ENCODE measurements around the gene GALNT9. TPM values are rescaled to one million over a fixed set of nuclear protein-coding genes. Genes with fewer than 3 reads are reported as not detected.

Gene GALNT9
- total RNA-seq, 8 experiments from 2014 or later = 0.40 to 23.8 (median 1.3) TPM

- in situ Hi-C loops (cut with MboI; ENCODE audit: low pct_unique_long_range_greater_than_20kb in 2 of 9, low sequenced_read_pairs in 9 of 9, unreplicated experiment in 9 of 9) = loop anchor here in 2 of 9 experiments (10.0 to 25.0 kb wide), 3 partner anchors 235 to 443 kb away; partner anchors contain the start of genes LRCOL1 (in 1 of the 2) and P2RX2 (in 1 of the 2)
- H3K4me1 ChIP-seq (replicated peaks in 1 of 2) = peaks cover 4 to 11% of the 10 kb centered on the region in 2 donors
- ATAC-seq (replicated peaks in 6 of 8) = no peak
- H3K27ac ChIP-seq = no peak overlapping the region
- no peak overlapping the region for H3K4me3 ChIP-seq
- WGBS, 10 experiments = 70 to 100% methylated on average over 2 of the region's 17 CpGs; no CpG with 5 or more reads in 8 of the 10 experiments
Observed at GRCh38 chr12:132169376-132169775, 160.0 kb downstream of the GALNT9 start.

- in situ Hi-C loops (cut with MboI; ENCODE audit: low pct_unique_long_range_greater_than_20kb in 2 of 9, low sequenced_read_pairs in 9 of 9, unreplicated experiment in 9 of 9) = loop anchor here in 2 of 9 experiments (10.0 to 25.0 kb wide), 3 partner anchors 236 to 444 kb away; partner anchors contain the start of genes LRCOL1 (in 1 of the 2) and P2RX2 (in 1 of the 2)
- H3K4me3 ChIP-seq = no peak overlapping the region
- no peak overlapping the region for H3K27ac ChIP-seq
- ATAC-seq (replicated peaks in 6 of 8) = no peak
- 90% methylated on average over 2 of the region's 31 CpGs; no CpG with 5 or more reads in 9 of the 10 experiments for WGBS, 10 experiments
- H3K4me1 ChIP-seq (replicated peaks in 1 of 2) = peaks cover 4 to 11% of the 10 kb centered on the region in 2 donors
Observed at GRCh38 chr12:132168311-132169031, 160.9 kb downstream of the GALNT9 start.

GRCh38 chr12:132167611-132168310 is 161.6 kb downstream of the GALNT9 start:
- in situ Hi-C loops (cut with MboI; ENCODE audit: low pct_unique_long_range_greater_than_20kb in 2 of 9, low sequenced_read_pairs in 9 of 9, unreplicated experiment in 9 of 9) = loop anchor here in 2 of 9 experiments (10.0 to 25.0 kb wide), 3 partner anchors 237 to 445 kb away; partner anchors contain the start of genes LRCOL1 (in 1 of the 2) and P2RX2 (in 1 of the 2)
- no peak for ATAC-seq (replicated peaks in 6 of 8)
- H3K27ac ChIP-seq = no peak overlapping the region
- H3K4me3 ChIP-seq = no peak overlapping the region
- WGBS, 10 experiments = 61 to 80% (median 72%) methylated on average over 1 to 7 of the region's 30 CpGs; no CpG with 5 or more reads in 6 of the 10 experiments
- peaks cover 4 to 11% of the 10 kb centered on the region in 2 donors for H3K4me1 ChIP-seq (replicated peaks in 1 of 2)

DNA sequence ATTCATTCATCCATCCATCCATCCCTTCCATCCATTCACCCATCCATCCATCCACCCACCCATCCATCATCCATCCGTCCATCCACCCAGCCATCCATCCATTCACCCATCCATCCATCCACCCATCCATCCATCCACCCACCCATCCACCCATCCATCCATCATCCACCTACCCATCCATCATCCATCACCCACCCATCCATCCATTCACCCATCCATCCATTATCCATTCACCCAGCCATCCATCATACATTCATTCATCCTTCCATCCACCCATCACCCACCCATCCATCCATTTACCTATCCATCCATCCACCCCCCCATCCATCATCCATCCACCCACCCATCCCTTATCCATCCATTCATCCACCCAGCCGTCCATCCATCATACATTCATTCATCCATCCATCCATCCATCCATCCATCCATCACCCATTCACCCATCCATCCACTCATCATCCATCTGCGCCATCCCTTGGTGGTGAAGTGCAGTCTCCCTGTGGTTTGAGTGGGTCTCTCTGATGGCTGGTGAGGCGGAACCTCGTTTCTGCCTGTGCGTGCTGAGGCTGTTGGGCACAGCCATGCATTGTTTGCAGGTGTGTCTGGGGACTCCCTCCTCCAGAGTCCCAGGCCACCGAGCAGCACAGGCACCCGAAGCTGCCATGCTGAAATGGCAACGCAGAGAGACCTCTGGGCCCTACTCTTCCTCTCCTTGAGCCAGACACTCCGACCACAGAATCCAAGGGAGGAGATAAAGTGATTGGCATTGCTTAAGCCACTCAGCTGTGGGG is 162.4 kb downstream of the GALNT9 start:
- peaks cover 4 to 11% of the 10 kb centered on the region in 2 donors for H3K4me1 ChIP-seq (replicated peaks in 1 of 2)
- no peak overlapping the region for H3K27ac ChIP-seq
- H3K4me3 ChIP-seq = no peak overlapping the region
- no peak for ATAC-seq (replicated peaks in 6 of 8)
- in situ Hi-C loops (cut with MboI; ENCODE audit: low pct_unique_long_range_greater_than_20kb in 2 of 9, low sequenced_read_pairs in 9 of 9, unreplicated experiment in 9 of 9) = loop anchor here in 2 of 9 experiments (10.0 to 25.0 kb wide), 3 partner anchors 238 to 445 kb away; partner anchors contain the start of genes LRCOL1 (in 1 of the 2) and P2RX2 (in 1 of the 2)
- 57 to 100% (median 82%) methylated on average over 1 to 5 of the region's 10 CpGs; no CpG with 5 or more reads in 4 of the 10 experiments for WGBS, 10 experiments

DNA sequence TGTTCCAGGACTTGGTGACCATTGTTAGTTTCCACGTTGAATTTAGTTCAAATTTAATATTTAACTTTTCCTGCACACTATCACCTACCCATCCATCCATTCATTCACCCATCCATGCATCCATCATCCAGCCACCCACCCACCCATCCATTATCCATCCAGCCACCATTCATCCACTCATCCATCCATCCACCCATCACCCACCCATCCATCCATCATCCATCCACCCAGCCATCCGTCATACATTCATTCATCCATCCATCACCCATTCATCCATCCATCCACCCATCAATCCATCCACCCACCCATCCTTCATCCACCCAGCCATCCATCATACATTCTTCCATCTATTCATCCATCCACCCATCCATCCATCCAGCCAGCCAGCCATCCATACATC is 163.3 kb downstream of the GALNT9 start:
- H3K4me3 ChIP-seq = no peak overlapping the region
- WGBS, 10 experiments = 47 to 100% (median 71%) methylated on average over 1 to 2 of the region's 2 CpGs; no CpG with 5 or more reads in 2 of the 10 experiments
- H3K4me1 ChIP-seq (replicated peaks in 1 of 2) = peaks cover 4 to 11% of the 10 kb centered on the region in 2 donors
- in situ Hi-C loops (cut with MboI; ENCODE audit: low pct_unique_long_range_greater_than_20kb in 2 of 9, low sequenced_read_pairs in 9 of 9, unreplicated experiment in 9 of 9) = loop anchor here in 2 of 9 experiments (10.0 to 25.0 kb wide), 3 partner anchors 239 to 446 kb away; partner anchors contain the start of genes LRCOL1 (in 1 of the 2) and P2RX2 (in 1 of the 2)
- no peak overlapping the region for H3K27ac ChIP-seq
- ATAC-seq (replicated peaks in 6 of 8) = no peak

- no peak overlapping the region for H3K4me3 ChIP-seq
- WGBS, 10 experiments = 86 to 100% (median 97%) methylated on average over 3 to 6 of the region's 6 CpGs; no CpG with 5 or more reads in 3 of the 10 experiments
- no peak for ATAC-seq (replicated peaks in 6 of 8)
- no peak overlapping the region for H3K27ac ChIP-seq
- in situ Hi-C loops (cut with MboI; ENCODE audit: low pct_unique_long_range_greater_than_20kb in 2 of 9, low sequenced_read_pairs in 9 of 9, unreplicated experiment in 9 of 9) = loop anchor here in 2 of 9 experiments (10.0 to 25.0 kb wide), 3 partner anchors 239 to 447 kb away; partner anchors contain the start of genes LRCOL1 (in 1 of the 2) and P2RX2 (in 1 of the 2)
- peaks cover 4 to 11% of the 10 kb centered on the region in 2 donors for H3K4me1 ChIP-seq (replicated peaks in 1 of 2)
Observed at GRCh38 chr12:132165584-132165983, 163.8 kb downstream of the GALNT9 start.

GRCh38 chr12:132164426-132164825 is 165.0 kb downstream of the GALNT9 start:
- Histone ChIP-seq H3K4me1 (replicated peaks in 1 of 2) (no peaks in the 10 kb centered on the region), H3K4me3 (no peak overlapping the region), H3K27ac (no peak overlapping the region)
- ATAC-seq (replicated peaks in 6 of 8) = no peak
- WGBS, 10 experiments = 75 to 100% (median 83%) methylated on average over 1 to 6 of the region's 7 CpGs; no CpG with 5 or more reads in 2 of the 10 experiments
- in situ Hi-C loops (cut with MboI; ENCODE audit: low pct_unique_long_range_greater_than_20kb in 2 of 9, low sequenced_read_pairs in 9 of 9, unreplicated experiment in 9 of 9) = loop anchor here in 2 of 9 experiments (10.0 to 25.0 kb wide), 3 partner anchors 240 to 448 kb away; partner anchors contain the start of genes LRCOL1 (in 1 of the 2) and P2RX2 (in 1 of the 2)

DNA sequence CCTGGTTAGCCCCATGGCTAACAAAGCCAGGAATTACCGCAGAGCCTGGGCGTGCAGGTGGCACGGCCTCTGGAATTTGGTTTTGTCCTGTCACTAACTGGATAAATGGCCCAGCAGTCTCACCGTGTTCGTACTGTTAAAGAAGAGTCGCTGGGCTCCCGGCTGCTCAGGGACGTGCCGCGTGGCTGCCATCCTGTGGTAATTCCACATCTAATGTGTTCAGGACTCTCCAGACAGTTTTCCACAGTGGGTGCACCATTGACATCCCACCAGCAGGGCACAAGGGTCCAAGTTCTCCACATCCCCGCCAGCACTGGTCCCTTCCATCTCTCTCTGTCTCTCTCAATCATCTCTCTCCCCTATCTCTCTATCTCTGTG is 165.5 kb downstream of the GALNT9 start:
- peak in 5 of 8 experiments; percentile 9 to 37 (median 27) for ATAC-seq (replicated peaks in 6 of 8)
- 42 to 100% (median 67%) methylated on average over 1 to 6 of the region's 11 CpGs; no CpG with 5 or more reads in 1 of the 10 experiments for WGBS, 10 experiments
- Histone ChIP-seq H3K27ac (no peak overlapping the region), H3K4me3 (no peak overlapping the region), H3K4me1 (replicated peaks in 1 of 2) (no peaks in the 10 kb centered on the region)
- in situ Hi-C loops (cut with MboI; ENCODE audit: low pct_unique_long_range_greater_than_20kb in 2 of 9, low sequenced_read_pairs in 9 of 9, unreplicated experiment in 9 of 9) = loop anchor here in 2 of 9 experiments (10.0 to 25.0 kb wide), 3 partner anchors 241 to 448 kb away; partner anchors contain the start of genes LRCOL1 (in 1 of the 2) and P2RX2 (in 1 of the 2)

- WGBS, 10 experiments = 0 to 100% (median 54%) methylated on average over 1 to 14 of the region's 26 CpGs; no CpG with 5 or more reads in 5 of the 10 experiments
- in situ Hi-C loops (cut with MboI; ENCODE audit: low pct_unique_long_range_greater_than_20kb in 2 of 9, low sequenced_read_pairs in 9 of 9, unreplicated experiment in 9 of 9) = loop anchor here in 2 of 9 experiments (10.0 to 25.0 kb wide), 3 partner anchors 242 to 449 kb away; partner anchors contain the start of genes LRCOL1 (in 1 of the 2) and P2RX2 (in 1 of the 2)
- no peaks in the 10 kb centered on the region for H3K4me1 ChIP-seq (replicated peaks in 1 of 2)
- no peak overlapping the region for H3K27ac ChIP-seq
- ATAC-seq (replicated peaks in 6 of 8) = peak; percentile 26 to 64 (median 36)
- no peak overlapping the region for H3K4me3 ChIP-seq
Observed at GRCh38 chr12:132163041-132163910, 166.1 kb downstream of the GALNT9 start.

GRCh38 chr12:132162508-132163031 is 166.8 kb downstream of the GALNT9 start:
- H3K4me1 ChIP-seq (replicated peaks in 1 of 2) = no peaks in the 10 kb centered on the region
- H3K4me3 ChIP-seq = no peak overlapping the region
- in situ Hi-C loops (cut with MboI; ENCODE audit: low pct_unique_long_range_greater_than_20kb in 2 of 9, low sequenced_read_pairs in 9 of 9, unreplicated experiment in 9 of 9) = loop anchor here in 2 of 9 experiments (10.0 to 25.0 kb wide), 3 partner anchors 242 to 450 kb away; partner anchors contain the start of genes LRCOL1 (in 1 of the 2) and P2RX2 (in 1 of the 2)
- 7 to 10% methylated on average over 2 to 9 of the region's 17 CpGs; no CpG with 5 or more reads in 8 of the 10 experiments for WGBS, 10 experiments
- ATAC-seq (replicated peaks in 6 of 8) = peak; percentile 15 to 90 (median 42)
- H3K27ac ChIP-seq = no peak overlapping the region
